DND-41 (cell line): ENCODE measurements around the gene STPG2.

Source experiments
- CTCF ChIP-seq: IDR thresholded peaks from 2 replicates; pipeline ENCODE4 v1.5.1; 2012; ENCODE audit warnings: borderline replicate concordance, low read length, moderate library complexity, mild to moderate bottlenecking; ENCODE audit not compliant: poor library complexity, severe bottlenecking; ENCODE audit errors: extremely low read depth
- EZH2 ChIP-seq: IDR thresholded peaks from 3 replicates; pipeline ENCODE4 v1.6.1; 2012; ENCODE audit warnings: borderline replicate concordance, low read depth, mild to moderate bottlenecking, moderate library complexity, low read length, inconsistent platforms; ENCODE audit not compliant: severe bottlenecking

GRCh38 chr4:97866821-97867556 lies 276.3 kb downstream of the STPG2 start:
- TF ChIP-seq EZH2 (no peak), CTCF (no peak)
